Central memory CD8-positive, alpha-beta T cell (primary cell): ENCODE results near the gene ZNF283.
"Not testable (repeated sequence)": the region's sequence is repeated elsewhere in the genome, so short reads cannot be mapped to it uniquely, and the experiment has no call there.

Experiments used
- ATAC-seq: fragments of 150-1000 bp; cut with Tn5 transposase; replicated peaks from 2 replicates; pipeline ENCODE4 v1.10.0; 2022; ENCODE audit warnings: mild to moderate bottlenecking, moderate FRiP score, moderate number of reproducible peaks; ENCODE audit not compliant: poor library complexity, severe bottlenecking; ENCODE audit errors: extremely low read depth
- DNase-seq, 2 donors: peaks; one replicate each; pipeline ENCODE4 v3.0.0; 2021; ENCODE audit warnings: low spot score in 2 of 2
- H3K27ac Mint-ChIP-seq: one replicate; pipeline ENCODE4 v1.8.0; 2022; ENCODE audit warnings: low read depth, mild to moderate bottlenecking, moderate library complexity, mixed read lengths
- H3K27me3 Mint-ChIP-seq: one replicate; pipeline ENCODE4 v1.8.0; 2022; ENCODE audit warnings: mixed read lengths
- H3K36me3 Mint-ChIP-seq: one replicate; pipeline ENCODE4 v1.8.0; 2022; ENCODE audit warnings: mild to moderate bottlenecking, moderate library complexity, mixed read lengths; ENCODE audit not compliant: insufficient read depth
- H3K4me1 Mint-ChIP-seq: one replicate; pipeline ENCODE4 v1.8.0; 2022; ENCODE audit warnings: mixed read lengths
- H3K4me3 Mint-ChIP-seq: one replicate; pipeline ENCODE4 v1.8.0; 2022; ENCODE audit warnings: mild to moderate bottlenecking, moderate library complexity, mixed read lengths
- H3K9me3 Mint-ChIP-seq: one replicate; pipeline ENCODE4 v1.8.0; 2022; ENCODE audit warnings: mixed read lengths

ZNF283 gene

DNA sequence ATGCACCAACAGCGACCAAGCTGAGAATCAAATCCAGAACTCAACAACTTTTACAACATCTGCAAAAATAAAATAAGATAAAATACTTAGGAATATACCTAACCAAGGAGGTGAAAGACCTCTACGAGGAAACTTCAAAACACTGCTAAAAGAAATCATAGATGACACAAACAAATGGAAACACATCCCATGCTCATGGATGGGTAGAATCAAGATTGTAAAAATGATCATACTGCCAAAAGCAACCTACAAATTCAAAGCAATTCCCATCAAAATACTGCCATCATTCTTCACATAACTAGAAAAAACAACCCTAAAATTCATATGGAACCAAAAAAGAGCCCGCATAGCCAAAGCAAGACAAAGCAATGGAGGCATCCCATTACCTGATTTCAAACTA, 3.3 kb upstream of the ZNF283 start:
- not testable (repeated sequence) for ATAC-seq, H3K36me3 Mint-ChIP-seq, H3K4me3 Mint-ChIP-seq, DNase-seq, H3K9me3 Mint-ChIP-seq, H3K27ac Mint-ChIP-seq
- H3K4me1 Mint-ChIP-seq = peaks cover 28% of the 10 kb centered on the region
- peaks cover 56% of the 10 kb centered on the region for H3K27me3 Mint-ChIP-seq

GRCh38 chr19:43824572-43824971, 2.5 kb upstream of the ZNF283 start:
- not testable (repeated sequence) for H3K36me3 Mint-ChIP-seq, H3K27ac Mint-ChIP-seq, DNase-seq, H3K9me3 Mint-ChIP-seq, H3K4me3 Mint-ChIP-seq, ATAC-seq
- peaks cover 49% of the 10 kb centered on the region for H3K27me3 Mint-ChIP-seq
- peaks cover 28% of the 10 kb centered on the region for H3K4me1 Mint-ChIP-seq

- Mint-ChIP-seq H3K27me3 (no peaks in the 10 kb centered on the region), H3K36me3 (peaks cover 40% of the 10 kb centered on the region), H3K27ac (no peak overlapping the region), H3K4me3 (no peak overlapping the region), H3K4me1 (no peaks in the 10 kb centered on the region), H3K9me3 (peaks cover 26% of the 10 kb centered on the region)
- ATAC-seq (no peak), DNase-seq (no peak)
Measured at GRCh38 chr19:43839139-43839538, 12.0 kb downstream of the ZNF283 start.

GRCh38 chr19:43842007-43842406, 14.9 kb downstream of the ZNF283 start:
- no peak for ATAC-seq
- Mint-ChIP-seq H3K27me3 (no peaks in the 10 kb centered on the region), H3K4me1 (no peaks in the 10 kb centered on the region), H3K9me3 (peaks cover 26% of the 10 kb centered on the region), H3K4me3 (no peak overlapping the region), H3K27ac (no peak overlapping the region), H3K36me3 (peaks cover 24% of the 10 kb centered on the region)
- no peak for DNase-seq

DNA sequence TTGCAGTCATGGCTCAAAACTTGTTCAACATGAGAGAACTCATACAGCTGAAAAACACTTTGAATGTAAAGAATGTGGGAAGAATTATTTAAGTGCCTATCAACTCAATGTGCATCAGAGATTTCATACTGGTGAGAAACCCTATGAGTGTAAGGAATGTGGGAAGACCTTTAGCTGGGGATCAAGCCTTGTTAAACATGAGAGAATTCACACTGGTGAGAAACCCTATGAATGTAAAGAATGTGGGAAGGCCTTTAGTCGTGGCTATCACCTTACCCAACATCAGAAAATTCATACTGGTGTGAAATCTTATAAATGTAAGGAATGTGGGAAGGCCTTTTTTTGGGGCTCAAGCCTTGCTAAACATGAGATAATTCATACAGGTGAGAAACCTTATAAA, 20.1 kb downstream of the ZNF283 start:
- Mint-ChIP-seq H3K27ac (no peak overlapping the region), H3K36me3 (peaks cover 5% of the 10 kb centered on the region), H3K27me3 (no peaks in the 10 kb centered on the region), H3K4me3 (no peak overlapping the region), H3K9me3 (peaks cover 5% of the 10 kb centered on the region), H3K4me1 (no peaks in the 10 kb centered on the region)
- DNase-seq = no peak
- ATAC-seq = no peak

DNA sequence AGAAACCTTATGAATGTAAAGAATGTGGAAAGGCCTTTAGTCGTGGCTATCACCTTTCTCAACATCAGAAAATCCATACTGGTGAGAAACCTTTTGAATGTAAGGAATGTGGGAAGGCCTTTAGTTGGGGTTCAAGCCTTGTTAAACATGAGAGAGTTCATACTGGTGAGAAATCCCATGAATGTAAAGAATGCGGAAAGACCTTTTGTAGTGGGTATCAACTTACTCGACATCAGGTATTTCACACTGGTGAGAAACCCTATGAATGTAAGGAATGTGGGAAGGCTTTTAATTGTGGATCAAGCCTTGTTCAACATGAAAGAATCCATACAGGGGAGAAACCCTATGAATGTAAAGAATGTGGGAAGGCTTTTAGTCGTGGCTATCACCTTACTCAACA, 20.8 kb downstream of the ZNF283 start:
- DNase-seq (no peak), ATAC-seq (no peak)
- peaks cover 4% of the 10 kb centered on the region for H3K36me3 Mint-ChIP-seq
- H3K4me3 Mint-ChIP-seq = no peak overlapping the region
- no peak overlapping the region for H3K27ac Mint-ChIP-seq
- no peaks in the 10 kb centered on the region for H3K27me3 Mint-ChIP-seq
- H3K9me3 Mint-ChIP-seq = peaks cover 5% of the 10 kb centered on the region
- no peaks in the 10 kb centered on the region for H3K4me1 Mint-ChIP-seq

DNA sequence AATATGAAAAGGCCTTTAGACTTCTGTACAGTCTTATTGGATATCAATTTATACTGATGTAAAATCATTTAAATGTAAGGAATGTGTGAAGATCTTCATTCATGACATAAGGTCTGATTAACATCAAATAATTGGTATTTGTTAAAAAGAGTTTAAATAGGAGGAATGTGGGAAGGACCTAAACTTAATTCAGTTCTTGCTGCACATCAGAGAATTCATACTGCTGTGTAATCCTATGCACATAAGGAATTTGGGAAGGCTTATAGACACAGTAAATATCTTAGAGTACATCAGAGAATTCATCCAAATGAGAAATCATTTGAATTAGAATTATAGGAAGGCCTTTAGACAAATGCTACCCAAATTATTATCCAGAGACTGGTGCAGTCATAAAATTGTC, 21.7 kb downstream of the ZNF283 start:
- H3K9me3 Mint-ChIP-seq = peaks cover 5% of the 10 kb centered on the region
- no peak overlapping the region for H3K27ac Mint-ChIP-seq
- DNase-seq (no peak), ATAC-seq (no peak)
- H3K36me3 Mint-ChIP-seq = peaks cover 4% of the 10 kb centered on the region
- H3K4me1 Mint-ChIP-seq = no peaks in the 10 kb centered on the region
- no peaks in the 10 kb centered on the region for H3K27me3 Mint-ChIP-seq
- no peak overlapping the region for H3K4me3 Mint-ChIP-seq

DNA sequence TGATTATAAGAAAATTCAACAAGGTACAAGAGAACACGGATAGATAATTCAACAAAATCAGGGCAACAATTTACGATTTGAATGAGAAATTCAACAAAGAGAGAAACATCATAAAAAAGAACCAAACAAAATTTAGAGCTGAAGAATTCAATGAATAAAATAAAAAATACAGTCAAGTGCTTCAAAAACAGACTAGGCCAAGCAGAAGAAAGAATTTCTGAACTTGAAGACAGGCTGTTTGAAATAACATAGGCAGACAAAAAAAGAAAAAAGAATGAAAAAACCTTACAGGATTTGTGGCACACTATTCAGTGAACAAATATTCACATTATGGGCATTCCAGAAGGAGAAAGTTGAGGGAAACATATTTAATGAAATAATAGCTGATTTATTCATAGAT, 31.1 kb downstream of the ZNF283 start:
- Mint-ChIP-seq H3K27ac (no peak overlapping the region), H3K27me3 (no peaks in the 10 kb centered on the region), H3K9me3 (peaks cover 40% of the 10 kb centered on the region), H3K4me1 (no peaks in the 10 kb centered on the region), H3K36me3 (no peaks in the 10 kb centered on the region), H3K4me3 (no peak overlapping the region)
- ATAC-seq (no peak), DNase-seq (no peak)

DNA sequence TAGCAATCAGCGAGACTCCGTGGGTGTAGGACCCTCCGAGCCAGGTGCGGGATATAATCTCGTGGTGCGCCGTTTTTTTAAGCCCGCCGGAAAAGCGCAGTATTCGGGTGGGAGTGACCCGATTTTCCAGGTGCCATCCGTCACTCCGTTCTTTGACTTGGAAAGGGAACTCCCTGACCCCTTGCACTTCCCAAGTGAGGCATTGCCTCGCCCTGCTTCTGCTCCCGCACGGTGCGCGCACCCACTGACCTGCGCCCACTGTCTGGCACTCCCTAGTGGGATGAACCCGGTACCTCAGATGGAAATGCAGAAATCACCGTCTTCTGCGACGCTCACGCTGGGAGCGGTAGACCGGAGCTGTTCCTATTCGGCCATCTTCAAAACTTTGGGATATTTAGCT, 39.8 kb downstream of the ZNF283 start:
- H3K4me1 Mint-ChIP-seq, H3K4me3 Mint-ChIP-seq, H3K27ac Mint-ChIP-seq, H3K36me3 Mint-ChIP-seq, H3K9me3 Mint-ChIP-seq, DNase-seq, H3K27me3 Mint-ChIP-seq, ATAC-seq: not testable (repeated sequence)

DNA sequence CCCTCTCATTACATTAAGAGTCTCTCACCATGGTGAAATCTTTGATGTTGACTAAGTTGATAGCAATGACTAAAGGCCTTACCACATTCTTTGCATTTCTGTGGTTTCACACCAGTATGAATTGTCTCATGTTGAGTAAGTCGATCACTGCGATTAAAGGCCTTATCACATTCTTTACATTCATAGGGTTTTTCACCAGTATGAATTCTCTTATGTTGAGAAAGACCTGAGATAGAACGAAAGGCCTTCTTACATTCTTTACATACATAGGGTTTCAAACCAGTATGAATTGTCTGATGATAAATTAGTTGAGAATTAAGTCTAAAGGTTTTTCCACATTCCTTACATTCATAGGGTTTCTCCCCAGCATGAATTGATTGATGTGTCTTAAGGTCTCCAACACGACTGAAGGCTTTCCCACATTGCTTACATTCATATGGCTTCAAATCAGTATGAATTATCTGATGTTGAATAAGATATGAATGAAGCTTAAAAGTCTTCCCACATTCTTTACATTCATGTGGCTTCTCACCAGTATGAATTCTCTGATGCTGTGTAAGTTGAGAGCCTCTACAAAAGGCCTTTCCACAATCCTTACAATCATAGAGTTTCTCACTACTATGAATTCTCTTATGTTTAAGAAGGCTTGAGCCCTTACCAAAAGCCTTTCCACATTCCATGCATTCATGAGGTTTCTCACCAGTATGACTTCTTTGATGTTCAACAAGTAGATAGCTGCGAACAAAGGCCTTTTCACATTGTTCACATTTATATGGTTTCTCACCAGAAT, 45.6 kb downstream of the ZNF283 start:
- ATAC-seq = no peak
- H3K9me3 Mint-ChIP-seq = peaks cover 23% of the 10 kb centered on the region
- no peak for DNase-seq
- H3K4me3 Mint-ChIP-seq = no peak overlapping the region
- H3K27ac Mint-ChIP-seq = no peak overlapping the region
- no peaks in the 10 kb centered on the region for H3K4me1 Mint-ChIP-seq
- no peaks in the 10 kb centered on the region for H3K36me3 Mint-ChIP-seq
- H3K27me3 Mint-ChIP-seq = no peaks in the 10 kb centered on the region

GRCh38 chr19:43880483-43880882, 53.4 kb downstream of the ZNF283 start:
- ATAC-seq = no peak
- Mint-ChIP-seq H3K36me3 (peaks cover 2% of the 10 kb centered on the region), H3K4me3 (no peak overlapping the region), H3K27ac (no peak overlapping the region), H3K4me1 (no peaks in the 10 kb centered on the region), H3K9me3 (peaks cover 49% of the 10 kb centered on the region), H3K27me3 (no peaks in the 10 kb centered on the region)
- DNase-seq = no peak

- ATAC-seq (no peak), DNase-seq (no peak)
- peaks cover 50% of the 10 kb centered on the region for H3K9me3 Mint-ChIP-seq
- no peaks in the 10 kb centered on the region for H3K27me3 Mint-ChIP-seq
- H3K4me1 Mint-ChIP-seq = no peaks in the 10 kb centered on the region
- no peak within 1 kb of the TSS for H3K27ac Mint-ChIP-seq
- no peak within 1 kb of the TSS for H3K4me3 Mint-ChIP-seq
- H3K36me3 Mint-ChIP-seq = peaks cover 2% of the 10 kb centered on the region
Measured at GRCh38 chr19:43883864-43884263, 56.7 kb downstream of the ZNF283 start, which contains the start of gene ZNF404. Gene ZNF404 (minus strand): TSS chr19:43883964.

GRCh38 chr19:43895727-43896308, 68.7 kb downstream of the ZNF283 start:
- no peak for ATAC-seq
- Mint-ChIP-seq H3K27me3 (no peaks in the 10 kb centered on the region), H3K4me3 (no peak overlapping the region), H3K4me1 (no peaks in the 10 kb centered on the region), H3K36me3 (no peaks in the 10 kb centered on the region), H3K9me3 (peaks cover 29% of the 10 kb centered on the region), H3K27ac (no peak overlapping the region)
- DNase-seq = no peak
